ENCODE data around the gene MUCL3. TPM values are rescaled to one million over a fixed set of nuclear protein-coding genes. Genes with fewer than 3 reads are reported as not detected.

The MUCL3 gene
- total RNA-seq, 2 donors from 2014 or later: not detected

GRCh38 chr6:30893666-30894065, 47.1 kb upstream of the MUCL3 start:
- intact Hi-C loops (cut with DNase I): no loop called here
- Histone ChIP-seq H3K27ac (no peak overlapping the region), H3K27me3 (replicated peaks; ENCODE audit: insufficient read depth) (no peaks in the 10 kb centered on the region), H3K36me3 (peaks cover 6 to 23% of the 10 kb centered on the region in 2 donors), H3K9me3 (no peaks in the 10 kb centered on the region), H3K4me1 (replicated peaks) (no peaks in the 10 kb centered on the region), H3K4me3 (no peak overlapping the region)
- WGBS: 84% methylated on average over 8 of the region's 8 CpGs
- DNase-seq (ENCODE audit: low spot score): no peak
- TF ChIP-seq POLR2A (IDR thresholded peaks at IDR 0.05) (no peak), POLR2AphosphoS5 (IDR thresholded peaks at IDR 0.05) (no peak), CTCF (IDR thresholded peaks at IDR 0.05) (no peak)

GRCh38 chr6:30894381-30894780, 46.4 kb upstream of the MUCL3 start:
- TF ChIP-seq POLR2AphosphoS5 (IDR thresholded peaks at IDR 0.05): no peak
- TF ChIP-seq CTCF (IDR thresholded peaks at IDR 0.05): no peak
- no peak for TF ChIP-seq POLR2A (IDR thresholded peaks at IDR 0.05)
- H3K27ac ChIP-seq: no peak overlapping the region
- DNase-seq (ENCODE audit: low spot score): no peak
- no peaks in the 10 kb centered on the region for H3K9me3 ChIP-seq
- WGBS: 83% methylated on average over 12 of the region's 12 CpGs
- H3K4me3 ChIP-seq: no peak overlapping the region
- intact Hi-C loops (cut with DNase I): no loop called here
- H3K27me3 ChIP-seq (replicated peaks; ENCODE audit: insufficient read depth): no peaks in the 10 kb centered on the region
- H3K36me3 ChIP-seq: peaks cover 6 to 26% of the 10 kb centered on the region in 2 donors
- H3K4me1 ChIP-seq (replicated peaks): no peaks in the 10 kb centered on the region

GRCh38 chr6:30894935-30895334, 45.8 kb upstream of the MUCL3 start:
- Histone ChIP-seq H3K36me3 (peaks cover 6 to 26% of the 10 kb centered on the region in 2 donors), H3K9me3 (no peaks in the 10 kb centered on the region), H3K4me3 (no peak overlapping the region), H3K4me1 (replicated peaks) (no peaks in the 10 kb centered on the region), H3K27me3 (replicated peaks; ENCODE audit: insufficient read depth) (no peaks in the 10 kb centered on the region), H3K27ac (no peak overlapping the region)
- WGBS: 92% methylated on average over 3 of the region's 3 CpGs
- DNase-seq (ENCODE audit: low spot score): no peak
- intact Hi-C loops (cut with DNase I): no loop called here
- TF ChIP-seq POLR2AphosphoS5 (IDR thresholded peaks at IDR 0.05) (no peak), CTCF (IDR thresholded peaks at IDR 0.05) (no peak), POLR2A (IDR thresholded peaks at IDR 0.05) (no peak)

- intact Hi-C loops (cut with DNase I): no loop called here
Measured at GRCh38 chr6:30895343-30895742, 45.4 kb upstream of the MUCL3 start.

More at GRCh38 chr6:30895343-30895742, 45.4 kb upstream of the MUCL3 start:
- no peak for TF ChIP-seq POLR2A (IDR thresholded peaks at IDR 0.05)
- no peak for TF ChIP-seq POLR2AphosphoS5 (IDR thresholded peaks at IDR 0.05)
- TF ChIP-seq CTCF (IDR thresholded peaks at IDR 0.05): no peak
- WGBS: 75% methylated on average over 10 of the region's 10 CpGs
- Histone ChIP-seq H3K4me1 (replicated peaks) (no peaks in the 10 kb centered on the region), H3K4me3 (no peak overlapping the region), H3K27me3 (replicated peaks; ENCODE audit: insufficient read depth) (no peaks in the 10 kb centered on the region), H3K27ac (no peak overlapping the region), H3K9me3 (no peaks in the 10 kb centered on the region), H3K36me3 (peaks cover 6 to 26% of the 10 kb centered on the region in 2 donors)
- DNase-seq (ENCODE audit: low spot score): no peak

Measured in prostate gland (tissue), 2 donors.